A549 (cell line): ENCODE data around the gene TOMM20. TPM values are rescaled to one million over a fixed set of nuclear protein-coding genes. Genes with fewer than 3 reads are reported as not detected.

Source experiments
- ATAC-seq, 2 experiments: fragments of 200-7000 bp in 1 of 2; fragments of >200 bp in 1 of 2; cut with Nextera tagmentation in 1 of 2; cut with Tn5 transposase in 1 of 2; 3 replicates each; pipeline versions ENCODE4 v1.8.0 to v1.9.1; 2018 to 2020; ENCODE audit warnings: mild to moderate bottlenecking in 1 of 2, moderate library complexity in 1 of 2
- CTCF ChIA-PET: fragments of 300-600 bp; sonication (Branson Sonifier 250); formaldehyde crosslinking; extraction: SDS; loops from one replicate; lab custom pipeline; 2021; ENCODE audit warnings: antibody characterized with exemption, inconsistent platforms; lab: Yijun Ruan, JAX
- POLR2A ChIA-PET: fragments of 350-600 bp; formaldehyde crosslinking; extraction: SDS; loops from one replicate; lab custom pipeline; 2021; ENCODE audit warnings: antibody characterized with exemption, inconsistent platforms; lab: Yijun Ruan, JAX
- DNase-seq, 2 experiments: peaks; one replicate each; pipeline versions ENCODE4 v3.0.0 to v3.0.0-alpha.2; 2011 to 2016; ENCODE audit warnings: low read depth in 1 of 2, low spot score in 1 of 2
- FAIRE-seq: peaks from 2 replicates; lab custom pipeline; 2011; peaks lifted over from hg19 to GRCh38; lab: Jason Lieb, UNC
- H3K27ac ChIP-seq, 2 experiments: fragments of >200 bp; sonication (Bioruptor Twin); formaldehyde crosslinking; 3 replicates each; pipeline ENCODE4 v1.5.1; 2016 to 2017
- H3K4me1 ChIP-seq: fragments of >200 bp; sonication (Bioruptor Twin); formaldehyde crosslinking; 3 replicates; pipeline ENCODE4 v1.6.1; 2016
- H3K4me2 ChIP-seq: fragments of >200 bp; sonication (Bioruptor Twin); formaldehyde crosslinking; 3 replicates; pipeline ENCODE4 v1.6.1; 2016
- H3K4me3 ChIP-seq: fragments of >200 bp; sonication (Bioruptor Twin); formaldehyde crosslinking; 3 replicates; pipeline ENCODE4 v1.5.1; 2016
- H3K9me3 ChIP-seq: fragments of >200 bp; sonication (Bioruptor Twin); formaldehyde crosslinking; 3 replicates; pipeline ENCODE4 v1.6.1; 2016
- BHLHE40 ChIP-seq: IDR thresholded peaks from 2 replicates; pipeline ENCODE4 v1.6.1; 2012; ENCODE audit warnings: low read depth, low read length, inconsistent platforms
- CEBPB ChIP-seq, 2 experiments: fragments of >200 bp in 1 of 2; sonication (Bioruptor Twin) in 1 of 2; formaldehyde crosslinking in 1 of 2; IDR thresholded peaks; 2 replicates each; pipeline ENCODE4 v1.6.1; 2012 to 2016
- CHD4 ChIP-seq: fragments of 200-600 bp; sonication (generic); IDR thresholded peaks from 2 replicates; pipeline ENCODE4 v1.6.1; 2016; ENCODE audit warnings: antibody characterized with exemption, mild to moderate bottlenecking, borderline replicate concordance
- CTCF ChIP-seq: fragments of >200 bp; sonication (Bioruptor Twin); formaldehyde crosslinking; IDR thresholded peaks from 3 replicates; pipeline ENCODE4 v1.5.1; 2016
- EHF ChIP-seq: fragments of 250-450 bp; sonication (Bioruptor Pico); IDR thresholded peaks from 2 replicates; pipeline ENCODE4 v1.5.0; 2020; ENCODE audit warnings: mild to moderate bottlenecking
- EHMT2 ChIP-seq: fragments of 200-600 bp; sonication (generic); IDR thresholded peaks from 2 replicates; pipeline ENCODE4 v1.6.1; 2016; ENCODE audit warnings: antibody characterized with exemption, low read depth, mild to moderate bottlenecking, moderate library complexity
- ESRRA ChIP-seq: fragments of 150-350 bp; IDR thresholded peaks from 2 replicates; pipeline ENCODE4 v1.6.1; 2014; ENCODE audit warnings: mild to moderate bottlenecking, low read length, borderline replicate concordance
- FOSB ChIP-seq: fragments of 250-450 bp; sonication (Bioruptor Pico); IDR thresholded peaks from 2 replicates; pipeline ENCODE4 v1.5.0; 2020; ENCODE audit warnings: mild to moderate bottlenecking, moderate library complexity
- HDAC2 ChIP-seq: fragments of 200-600 bp; sonication (generic); IDR thresholded peaks from 2 replicates; pipeline ENCODE4 v1.6.1; 2016
- HEYL ChIP-seq: fragments of 250-450 bp; sonication (Bioruptor Pico); IDR thresholded peaks from 2 replicates; pipeline ENCODE4 v1.8.0; 2021; ENCODE audit warnings: mild to moderate bottlenecking, moderate library complexity
- HOXA7 ChIP-seq: fragments of 250-450 bp; sonication (Bioruptor Pico); IDR thresholded peaks from 2 replicates; pipeline ENCODE4 v1.5.0; 2020; ENCODE audit warnings: mild to moderate bottlenecking, moderate library complexity
- HOXB13 ChIP-seq: fragments of 250-450 bp; sonication (Bioruptor Pico); IDR thresholded peaks from 2 replicates; pipeline ENCODE4 v1.5.0; 2020; ENCODE audit warnings: low read depth, mild to moderate bottlenecking, moderate library complexity
- HOXB5 ChIP-seq: fragments of 250-450 bp; sonication (Bioruptor Pico); IDR thresholded peaks from 2 replicates; pipeline ENCODE4 v1.5.0; 2020; ENCODE audit warnings: mild to moderate bottlenecking, moderate library complexity
- JUN ChIP-seq, 2 experiments: fragments of >200 bp; sonication (Bioruptor Twin); formaldehyde crosslinking; IDR thresholded peaks; 2 replicates in 1 of 2; 3 replicates in 1 of 2; pipeline ENCODE4 v1.6.1; 2016 to 2017
- KDM5A ChIP-seq: fragments of 200-600 bp; sonication (generic); IDR thresholded peaks from 2 replicates; pipeline ENCODE4 v1.6.1; 2016; ENCODE audit warnings: antibody characterized with exemption, mild to moderate bottlenecking
- MAZ ChIP-seq: fragments of 150-350 bp; IDR thresholded peaks from 2 replicates; pipeline ENCODE4 v1.6.1; 2014; ENCODE audit warnings: antibody characterized with exemption, low read depth, low read length, borderline replicate concordance
- MYC ChIP-seq: IDR thresholded peaks from 2 replicates; pipeline ENCODE4 v1.6.1; 2012; ENCODE audit warnings: mild to moderate bottlenecking, inconsistent platforms, low read length, improper control_type of control experiment, borderline replicate concordance
- NFE2L2 ChIP-seq: fragments of 150-350 bp; conservative IDR thresholded peaks from 2 replicates; pipeline ENCODE4 v1.6.1; 2014; ENCODE audit warnings: low read length
- NR3C1 ChIP-seq: fragments of >200 bp; sonication (Bioruptor Twin); formaldehyde crosslinking; IDR thresholded peaks from 3 replicates; pipeline ENCODE4 v1.6.1; 2017
- PHF8 ChIP-seq: fragments of 200-600 bp; sonication (generic); IDR thresholded peaks from 2 replicates; pipeline ENCODE4 v1.6.1; 2016; ENCODE audit warnings: low read depth, mild to moderate bottlenecking, antibody characterized with exemption, moderate library complexity, borderline replicate concordance
- POLR2A ChIP-seq: IDR thresholded peaks from 2 replicates; pipeline ENCODE4 v1.6.1; 2012; ENCODE audit warnings: mild to moderate bottlenecking, low read length
- RARB ChIP-seq: fragments of 250-450 bp; sonication (Bioruptor Pico); IDR thresholded peaks from 2 replicates; pipeline ENCODE4 v1.8.0; 2021; ENCODE audit warnings: mild to moderate bottlenecking, moderate library complexity
- RFX5 ChIP-seq: fragments of 450-650 bp; IDR thresholded peaks from 2 replicates; pipeline ENCODE4 v1.7.1; 2014; ENCODE audit warnings: antibody characterized with exemption, mild to moderate bottlenecking, moderate library complexity
- RNF2 ChIP-seq: fragments of 200-600 bp; sonication (generic); IDR thresholded peaks from 2 replicates; pipeline ENCODE4 v1.6.1; 2016; ENCODE audit warnings: low read depth, mild to moderate bottlenecking, antibody characterized with exemption, moderate library complexity, borderline replicate concordance
- SMC3 ChIP-seq: fragments of >200 bp; sonication (Bioruptor Twin); formaldehyde crosslinking; IDR thresholded peaks from 3 replicates; pipeline ENCODE4 v1.6.1; 2018; ENCODE audit warnings: inconsistent platforms
- TFCP2L1 ChIP-seq: fragments of 250-450 bp; sonication (Bioruptor Pico); IDR thresholded peaks from 2 replicates; pipeline ENCODE4 v1.5.0; 2021; ENCODE audit warnings: mild to moderate bottlenecking
- ZC3H11A ChIP-seq: fragments of 450-650 bp; IDR thresholded peaks from 2 replicates; pipeline ENCODE4 v1.6.1; 2014; ENCODE audit warnings: antibody characterized with exemption, mild to moderate bottlenecking
- ZNF302 ChIP-seq: fragments of 250-450 bp; sonication (Bioruptor Pico); IDR thresholded peaks from 2 replicates; pipeline ENCODE4 v1.9.0; 2021; ENCODE audit warnings: inconsistent platforms, mild to moderate bottlenecking, moderate library complexity
- ZSCAN20 ChIP-seq: fragments of 250-450 bp; sonication (Bioruptor Pico); IDR thresholded peaks from 2 replicates; pipeline ENCODE4 v1.8.0; 2022; ENCODE audit warnings: mild to moderate bottlenecking, moderate library complexity
- WGBS: methylation state at CpG from one replicate; pipeline ENCODE4 v1.1.6; 2017; ENCODE audit errors: missing lambda C conversion rate; 5-methylcytosine and 5-hydroxymethylcytosine counted together
- polyA plus RNA-seq, 4 experiments: library from polyadenylated mRNA; depleted of rRNA in 3 of 4; stranded (reverse); fragments of >200 nt; fragmentation: RNase III in 1 of 4; extraction: RNeasy Plus Mini Kit Qiagen cat#74134 plus additional on column Dnase treatment in 1 of 4; gene quantifications; 2 replicates in 3 of 4; 3 replicates in 1 of 4; pipeline ENCODE4 v1.2.3, GENCODE V29; 2011 to 2017
- TF ChIP-seq, protein P1 (sequence below): fragments of 200-600 bp; sonication (generic); IDR thresholded peaks from 2 replicates; pipeline ENCODE4 v1.6.1; 2016; ENCODE audit warnings: antibody characterized with exemption, mild to moderate bottlenecking, moderate library complexity
- TF ChIP-seq, protein P2 (sequence below): IDR thresholded peaks from 2 replicates; pipeline ENCODE4 v1.6.1; 2012
- TF ChIP-seq, protein P3 (sequence below): fragments of 250-450 bp; sonication (Bioruptor Pico); IDR thresholded peaks from 2 replicates; pipeline ENCODE4 v1.5.0; 2021; ENCODE audit warnings: mild to moderate bottlenecking, moderate library complexity, borderline replicate concordance

Gene TOMM20
- polyA plus RNA-seq, 2 of the 4 experiments (the other 2 are of a cell fraction), result 112 to 122 TPM

- CTCF ChIA-PET, result interaction anchor here (0.6 to 4.3 kb wide), 10 partner anchors 11 to 580 kb away, joined by 3 to 25 read pairs (median 4); no protein-coding TSS in a partner anchor
- ATAC-seq (peak; percentile 90), DNase-seq (peak; percentile 92 to 99), FAIRE-seq (no peak)
- H3K4me1 ChIP-seq, result peaks cover 66% of the 10 kb centered on the region
- 3% methylated on average over 11 of the region's 12 CpGs for WGBS
- H3K4me3 ChIP-seq, result 0 out of 3 replicates have a peak overlapping the region, but pooled peaks have one; percentile 14
- H3K9me3 ChIP-seq, result no peaks in the 10 kb centered on the region
- peak overlapping the region; percentile 97 to 98 for H3K27ac ChIP-seq
- POLR2A ChIA-PET, result interaction anchor here (0.6 to 4.9 kb wide), 9 partner anchors 49 to 456 kb away, joined by 3 to 50 read pairs (median 5); partner anchors contain the start of gene IRF2BP2
- peak overlapping the region; percentile 61 for H3K4me2 ChIP-seq
- TF ChIP-seq ZC3H11A (no peak), MAZ (no peak), ESRRA (0 out of 2 replicates have a peak, but pooled peaks have one; percentile 31), JUN (IDR thresholded peaks at IDR 0.05) (peak; percentile 83 to 85; a peak in 4 of 5 replicates), ZSCAN20 (CRISPR knock-in tag) (peak; percentile 92), ZNF302 (CRISPR knock-in tag) (peak; percentile 59; the same call in 1 of the 2 replicates), NFE2L2 (no peak), KDM5A (no peak), NR3C1 (no peak), PHF8 (no peak), RARB (CRISPR knock-in tag) (no peak), EHF (peak; percentile 82; the same call in 1 of the 2 replicates), EHMT2 (no peak), CEBPB (IDR thresholded peaks at IDR 0.05) (peak in 1 of 2 experiments; percentile 65; a peak in 2 of 4 replicates), HEYL (peak; percentile 66), FOSB (CRISPR knock-in tag) (no peak), TFCP2L1 (CRISPR knock-in tag) (0 out of 2 replicates have a peak, but pooled peaks have one; percentile 23), RFX5 (no peak), HDAC2 (no peak), HOXB13 (CRISPR knock-in tag) (peak; percentile 92), HOXB5 (peak; percentile 90; the same call in 1 of the 2 replicates), MYC (no peak; the same call in 1 of the 2 replicates), CHD4 (no peak), BHLHE40 (no peak), POLR2A (no peak), CTCF (no peak), SMC3 (peak; percentile 60; the same call in 2 of the 3 replicates), HOXA7 (CRISPR knock-in tag) (no peak), RNF2 (no peak)
- TF ChIP-seq, protein P1, sequence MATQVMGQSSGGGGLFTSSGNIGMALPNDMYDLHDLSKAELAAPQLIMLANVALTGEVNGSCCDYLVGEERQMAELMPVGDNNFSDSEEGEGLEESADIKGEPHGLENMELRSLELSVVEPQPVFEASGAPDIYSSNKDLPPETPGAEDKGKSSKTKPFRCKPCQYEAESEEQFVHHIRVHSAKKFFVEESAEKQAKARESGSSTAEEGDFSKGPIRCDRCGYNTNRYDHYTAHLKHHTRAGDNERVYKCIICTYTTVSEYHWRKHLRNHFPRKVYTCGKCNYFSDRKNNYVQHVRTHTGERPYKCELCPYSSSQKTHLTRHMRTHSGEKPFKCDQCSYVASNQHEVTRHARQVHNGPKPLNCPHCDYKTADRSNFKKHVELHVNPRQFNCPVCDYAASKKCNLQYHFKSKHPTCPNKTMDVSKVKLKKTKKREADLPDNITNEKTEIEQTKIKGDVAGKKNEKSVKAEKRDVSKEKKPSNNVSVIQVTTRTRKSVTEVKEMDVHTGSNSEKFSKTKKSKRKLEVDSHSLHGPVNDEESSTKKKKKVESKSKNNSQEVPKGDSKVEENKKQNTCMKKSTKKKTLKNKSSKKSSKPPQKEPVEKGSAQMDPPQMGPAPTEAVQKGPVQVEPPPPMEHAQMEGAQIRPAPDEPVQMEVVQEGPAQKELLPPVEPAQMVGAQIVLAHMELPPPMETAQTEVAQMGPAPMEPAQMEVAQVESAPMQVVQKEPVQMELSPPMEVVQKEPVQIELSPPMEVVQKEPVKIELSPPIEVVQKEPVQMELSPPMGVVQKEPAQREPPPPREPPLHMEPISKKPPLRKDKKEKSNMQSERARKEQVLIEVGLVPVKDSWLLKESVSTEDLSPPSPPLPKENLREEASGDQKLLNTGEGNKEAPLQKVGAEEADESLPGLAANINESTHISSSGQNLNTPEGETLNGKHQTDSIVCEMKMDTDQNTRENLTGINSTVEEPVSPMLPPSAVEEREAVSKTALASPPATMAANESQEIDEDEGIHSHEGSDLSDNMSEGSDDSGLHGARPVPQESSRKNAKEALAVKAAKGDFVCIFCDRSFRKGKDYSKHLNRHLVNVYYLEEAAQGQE, result no peak
- TF ChIP-seq, protein P2, sequence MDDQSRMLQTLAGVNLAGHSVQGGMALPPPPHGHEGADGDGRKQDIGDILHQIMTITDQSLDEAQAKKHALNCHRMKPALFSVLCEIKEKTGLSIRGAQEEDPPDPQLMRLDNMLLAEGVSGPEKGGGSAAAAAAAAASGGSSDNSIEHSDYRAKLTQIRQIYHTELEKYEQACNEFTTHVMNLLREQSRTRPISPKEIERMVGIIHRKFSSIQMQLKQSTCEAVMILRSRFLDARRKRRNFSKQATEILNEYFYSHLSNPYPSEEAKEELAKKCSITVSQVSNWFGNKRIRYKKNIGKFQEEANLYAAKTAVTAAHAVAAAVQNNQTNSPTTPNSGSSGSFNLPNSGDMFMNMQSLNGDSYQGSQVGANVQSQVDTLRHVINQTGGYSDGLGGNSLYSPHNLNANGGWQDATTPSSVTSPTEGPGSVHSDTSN, result peak; percentile 73; the same call in 1 of the 2 replicates
- TF ChIP-seq, protein P3, sequence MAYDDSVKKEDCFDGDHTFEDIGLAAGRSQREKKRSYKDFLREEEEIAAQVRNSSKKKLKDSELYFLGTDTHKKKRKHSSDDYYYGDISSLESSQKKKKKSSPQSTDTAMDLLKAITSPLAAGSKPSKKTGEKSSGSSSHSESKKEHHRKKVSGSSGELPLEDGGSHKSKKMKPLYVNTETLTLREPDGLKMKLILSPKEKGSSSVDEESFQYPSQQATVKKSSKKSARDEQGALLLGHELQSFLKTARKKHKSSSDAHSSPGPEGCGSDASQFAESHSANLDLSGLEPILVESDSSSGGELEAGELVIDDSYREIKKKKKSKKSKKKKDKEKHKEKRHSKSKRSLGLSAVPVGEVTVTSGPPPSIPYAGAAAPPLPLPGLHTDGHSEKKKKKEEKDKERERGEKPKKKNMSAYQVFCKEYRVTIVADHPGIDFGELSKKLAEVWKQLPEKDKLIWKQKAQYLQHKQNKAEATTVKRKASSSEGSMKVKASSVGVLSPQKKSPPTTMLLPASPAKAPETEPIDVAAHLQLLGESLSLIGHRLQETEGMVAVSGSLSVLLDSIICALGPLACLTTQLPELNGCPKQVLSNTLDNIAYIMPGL (CRISPR knock-in tag), result 0 out of 2 replicates have a peak, but pooled peaks have one; percentile 28
Measured at GRCh38 chr1:235067396-235068157, 61.1 kb downstream of the TOMM20 start.
